PFSK-1 (cell line): ENCODE results near the gene ADAMTS1.

Experiments used
- POLR2AphosphoS5 ChIP-seq: IDR thresholded peaks from 2 replicates; pipeline ENCODE4 v1.6.1; 2012; ENCODE audit warnings: low read depth, mild to moderate bottlenecking, control low read depth, low read length, moderate library complexity
- TF ChIP-seq, protein P1 (sequence below), 2 experiments: IDR thresholded peaks; 2 replicates each; pipeline versions ENCODE4 v1.6.1 to v1.8.0; 2011 to 2012; ENCODE audit warnings: low read depth in 2 of 2, low read length in 2 of 2, control low read depth in 1 of 2, inconsistent platforms in 1 of 2, mild to moderate bottlenecking in 1 of 2, moderate library complexity in 1 of 2; ENCODE audit not compliant: insufficient read depth in 1 of 2

DNA sequence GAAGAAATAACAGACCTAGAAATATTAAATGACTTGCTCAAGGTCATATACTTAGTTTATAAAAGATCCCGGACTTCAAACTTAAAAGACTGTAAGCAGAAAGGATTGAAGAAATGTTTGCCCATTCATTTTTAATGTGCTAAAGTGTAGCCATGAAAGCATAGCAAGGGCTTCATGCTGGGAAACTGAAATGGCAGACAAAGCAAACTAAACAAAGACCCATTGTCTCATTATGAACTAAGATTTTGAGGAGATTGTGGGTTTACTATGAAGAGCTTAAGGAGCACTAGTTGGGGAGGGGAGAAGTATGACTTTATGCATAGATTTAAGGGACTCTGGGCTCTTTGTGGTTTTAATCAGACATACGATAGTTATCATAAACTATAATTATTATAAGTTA lies 26.3 kb downstream of the ADAMTS1 start:
- TF ChIP-seq, protein P1, sequence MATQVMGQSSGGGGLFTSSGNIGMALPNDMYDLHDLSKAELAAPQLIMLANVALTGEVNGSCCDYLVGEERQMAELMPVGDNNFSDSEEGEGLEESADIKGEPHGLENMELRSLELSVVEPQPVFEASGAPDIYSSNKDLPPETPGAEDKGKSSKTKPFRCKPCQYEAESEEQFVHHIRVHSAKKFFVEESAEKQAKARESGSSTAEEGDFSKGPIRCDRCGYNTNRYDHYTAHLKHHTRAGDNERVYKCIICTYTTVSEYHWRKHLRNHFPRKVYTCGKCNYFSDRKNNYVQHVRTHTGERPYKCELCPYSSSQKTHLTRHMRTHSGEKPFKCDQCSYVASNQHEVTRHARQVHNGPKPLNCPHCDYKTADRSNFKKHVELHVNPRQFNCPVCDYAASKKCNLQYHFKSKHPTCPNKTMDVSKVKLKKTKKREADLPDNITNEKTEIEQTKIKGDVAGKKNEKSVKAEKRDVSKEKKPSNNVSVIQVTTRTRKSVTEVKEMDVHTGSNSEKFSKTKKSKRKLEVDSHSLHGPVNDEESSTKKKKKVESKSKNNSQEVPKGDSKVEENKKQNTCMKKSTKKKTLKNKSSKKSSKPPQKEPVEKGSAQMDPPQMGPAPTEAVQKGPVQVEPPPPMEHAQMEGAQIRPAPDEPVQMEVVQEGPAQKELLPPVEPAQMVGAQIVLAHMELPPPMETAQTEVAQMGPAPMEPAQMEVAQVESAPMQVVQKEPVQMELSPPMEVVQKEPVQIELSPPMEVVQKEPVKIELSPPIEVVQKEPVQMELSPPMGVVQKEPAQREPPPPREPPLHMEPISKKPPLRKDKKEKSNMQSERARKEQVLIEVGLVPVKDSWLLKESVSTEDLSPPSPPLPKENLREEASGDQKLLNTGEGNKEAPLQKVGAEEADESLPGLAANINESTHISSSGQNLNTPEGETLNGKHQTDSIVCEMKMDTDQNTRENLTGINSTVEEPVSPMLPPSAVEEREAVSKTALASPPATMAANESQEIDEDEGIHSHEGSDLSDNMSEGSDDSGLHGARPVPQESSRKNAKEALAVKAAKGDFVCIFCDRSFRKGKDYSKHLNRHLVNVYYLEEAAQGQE (IDR thresholded peaks at IDR 0.05; ENCODE audit: insufficient read depth in 1 of 2, low read depth in 2 of 2, low read length in 2 of 2), result no peak
- no peak for TF ChIP-seq POLR2AphosphoS5
